ENCODE results near the gene TNRC6C. TPM values are rescaled to one million over a fixed set of nuclear protein-coding genes. Genes with fewer than 3 reads are reported as not detected.
A peak's percentile ranks its signal among the peaks of the same experiment; 100 is the strongest.

TNRC6C gene
- total and polyA plus RNA-seq, 9 of the 15 experiments (the other 6 are each of a cell fraction or from before 2014, with no cell fraction given): 0.20 to 4.9 (median 2.3) TPM

DNA sequence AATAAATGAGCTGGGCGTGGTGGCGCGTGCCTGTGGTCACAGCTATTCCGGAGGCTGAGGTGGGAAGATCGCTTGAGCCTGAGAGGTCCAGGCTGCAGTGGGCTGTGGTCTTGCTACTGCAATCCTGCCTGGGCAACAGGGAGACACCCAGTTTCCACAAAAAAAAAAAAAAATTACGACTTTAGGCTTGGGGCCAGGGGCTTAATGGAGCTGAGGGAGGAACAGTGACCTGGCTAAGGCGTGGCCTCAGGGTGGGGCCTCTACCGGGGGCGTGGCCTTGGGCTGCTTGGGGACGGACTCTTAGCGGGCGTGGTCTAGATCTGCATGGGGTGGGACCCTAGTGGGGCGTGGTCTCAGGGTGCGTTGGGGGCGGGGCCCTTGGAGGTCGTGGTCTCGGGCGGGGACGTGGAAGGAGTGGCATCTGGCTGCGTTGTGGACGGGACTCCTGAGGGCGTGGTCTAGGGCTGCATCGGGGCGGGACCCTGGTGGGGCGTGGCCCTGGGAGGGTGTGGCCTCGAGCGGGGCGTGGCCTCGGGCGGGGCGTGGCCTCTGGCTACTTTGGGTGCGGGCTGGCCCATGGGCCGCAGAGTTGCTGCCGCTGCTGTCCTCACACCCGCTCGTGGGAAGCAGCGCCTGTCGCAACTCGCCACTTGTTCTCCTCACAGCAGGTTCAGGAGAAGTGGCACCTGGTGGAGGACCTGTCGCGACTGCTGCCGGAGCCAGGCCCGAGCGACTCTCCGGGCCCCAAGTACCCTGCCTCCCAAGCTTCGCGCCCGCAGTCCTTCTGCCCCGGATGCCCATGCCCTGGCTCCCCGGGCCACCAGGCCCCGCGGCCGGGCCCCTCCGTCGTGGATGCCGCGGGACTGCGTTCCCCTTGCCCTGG, 181.9 kb downstream of the TNRC6C start (continued):
- TF ChIP-seq DIDO1 (tag; IDR thresholded peaks at IDR 0.05; ENCODE audit: low read depth): no peak
- TF ChIP-seq HDGF (IDR thresholded peaks at IDR 0.05): peak; percentile 97
- peak; percentile 77 to 81 for TF ChIP-seq NRF1 (conservative IDR thresholded peaks at IDR 0.05 in 1 of 2, IDR thresholded peaks at IDR 0.05 in 1 of 2)
- no peak for TF ChIP-seq ZNF408 (CRISPR knock-in tag; IDR thresholded peaks at IDR 0.05; ENCODE audit: low read depth)
- no peak for TF ChIP-seq ZNF347 (CRISPR knock-in tag; IDR thresholded peaks at IDR 0.05; ENCODE audit: low read depth)
- TF ChIP-seq, protein P1, sequence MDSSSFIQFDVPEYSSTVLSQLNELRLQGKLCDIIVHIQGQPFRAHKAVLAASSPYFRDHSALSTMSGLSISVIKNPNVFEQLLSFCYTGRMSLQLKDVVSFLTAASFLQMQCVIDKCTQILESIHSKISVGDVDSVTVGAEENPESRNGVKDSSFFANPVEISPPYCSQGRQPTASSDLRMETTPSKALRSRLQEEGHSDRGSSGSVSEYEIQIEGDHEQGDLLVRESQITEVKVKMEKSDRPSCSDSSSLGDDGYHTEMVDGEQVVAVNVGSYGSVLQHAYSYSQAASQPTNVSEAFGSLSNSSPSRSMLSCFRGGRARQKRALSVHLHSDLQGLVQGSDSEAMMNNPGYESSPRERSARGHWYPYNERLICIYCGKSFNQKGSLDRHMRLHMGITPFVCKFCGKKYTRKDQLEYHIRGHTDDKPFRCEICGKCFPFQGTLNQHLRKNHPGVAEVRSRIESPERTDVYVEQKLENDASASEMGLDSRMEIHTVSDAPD (CRISPR knock-in tag; IDR thresholded peaks at IDR 0.05): no peak
- TF ChIP-seq, protein P2, sequence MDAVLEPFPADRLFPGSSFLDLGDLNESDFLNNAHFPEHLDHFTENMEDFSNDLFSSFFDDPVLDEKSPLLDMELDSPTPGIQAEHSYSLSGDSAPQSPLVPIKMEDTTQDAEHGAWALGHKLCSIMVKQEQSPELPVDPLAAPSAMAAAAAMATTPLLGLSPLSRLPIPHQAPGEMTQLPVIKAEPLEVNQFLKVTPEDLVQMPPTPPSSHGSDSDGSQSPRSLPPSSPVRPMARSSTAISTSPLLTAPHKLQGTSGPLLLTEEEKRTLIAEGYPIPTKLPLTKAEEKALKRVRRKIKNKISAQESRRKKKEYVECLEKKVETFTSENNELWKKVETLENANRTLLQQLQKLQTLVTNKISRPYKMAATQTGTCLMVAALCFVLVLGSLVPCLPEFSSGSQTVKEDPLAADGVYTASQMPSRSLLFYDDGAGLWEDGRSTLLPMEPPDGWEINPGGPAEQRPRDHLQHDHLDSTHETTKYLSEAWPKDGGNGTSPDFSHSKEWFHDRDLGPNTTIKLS (IDR thresholded peaks at IDR 0.05; ENCODE audit: borderline replicate concordance, low read depth): no peak
- TF ChIP-seq TRIM28 (IDR thresholded peaks at IDR 0.05): no peak
- TF ChIP-seq NR2C2 (CRISPR knock-in tag; IDR thresholded peaks at IDR 0.05): no peak
- TF ChIP-seq NR2C2 (tag; IDR thresholded peaks at IDR 0.05): peak; percentile 68
- no peak for TF ChIP-seq ATF4 (CRISPR knock-in tag; IDR thresholded peaks at IDR 0.05)
- TF ChIP-seq HNRNPL (IDR thresholded peaks at IDR 0.05; ENCODE audit: low read depth, low read length): peak; percentile 77; the same call in 1 of the 2 replicates
- TF ChIP-seq BCOR (IDR thresholded peaks at IDR 0.05): no peak
- no peak for TF ChIP-seq NR3C1 (CRISPR knock-in tag; IDR thresholded peaks at IDR 0.05)
- no peak for TF ChIP-seq ZNF354B (CRISPR knock-in tag; IDR thresholded peaks at IDR 0.05)
- no peak for TF ChIP-seq HOXB6 (CRISPR knock-in tag; IDR thresholded peaks at IDR 0.05; ENCODE audit: borderline replicate concordance)
- TF ChIP-seq, protein P3, sequence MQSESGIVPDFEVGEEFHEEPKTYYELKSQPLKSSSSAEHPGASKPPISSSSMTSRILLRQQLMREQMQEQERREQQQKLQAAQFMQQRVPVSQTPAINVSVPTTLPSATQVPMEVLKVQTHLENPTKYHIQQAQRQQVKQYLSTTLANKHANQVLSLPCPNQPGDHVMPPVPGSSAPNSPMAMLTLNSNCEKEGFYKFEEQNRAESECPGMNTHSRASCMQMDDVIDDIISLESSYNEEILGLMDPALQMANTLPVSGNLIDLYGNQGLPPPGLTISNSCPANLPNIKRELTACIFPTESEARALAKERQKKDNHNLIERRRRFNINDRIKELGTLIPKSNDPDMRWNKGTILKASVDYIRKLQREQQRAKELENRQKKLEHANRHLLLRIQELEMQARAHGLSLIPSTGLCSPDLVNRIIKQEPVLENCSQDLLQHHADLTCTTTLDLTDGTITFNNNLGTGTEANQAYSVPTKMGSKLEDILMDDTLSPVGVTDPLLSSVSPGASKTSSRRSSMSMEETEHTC (IDR thresholded peaks at IDR 0.05): no peak
- no peak for TF ChIP-seq USF2 (CRISPR knock-in tag; IDR thresholded peaks at IDR 0.05)
- TF ChIP-seq TFAP4 (CRISPR knock-in tag; IDR thresholded peaks at IDR 0.05; ENCODE audit: borderline replicate concordance): peak; percentile 81
- TF ChIP-seq TGIF2 (CRISPR knock-in tag; IDR thresholded peaks at IDR 0.05): no peak
- TF ChIP-seq CBFA2T2 (conservative IDR thresholded peaks at IDR 0.05): no peak
- TF ChIP-seq MTA2 (IDR thresholded peaks at IDR 0.05; ENCODE audit: low read depth): no peak
